Stomach smooth muscle (tissue), 2 donors: Measurements from ENCODE around the gene FOXE3.
A peak's percentile ranks its signal among the peaks of the same experiment; 100 is the strongest.

Experiments used
- H3K27ac ChIP-seq: one replicate; pipeline ENCODE4 v1.7.0; 2013; ENCODE audit warnings: mild to moderate bottlenecking, low read length, inconsistent platforms
- H3K27me3 ChIP-seq, 2 donors: one replicate each; pipeline ENCODE4 v1.7.0; 2013; ENCODE audit warnings: low read length in 2 of 2; ENCODE audit not compliant: insufficient read depth in 2 of 2, control insufficient read depth in 1 of 2
- H3K36me3 ChIP-seq, 2 donors: one replicate each; pipeline ENCODE4 v1.7.0; 2013; ENCODE audit warnings: low read length in 2 of 2; ENCODE audit not compliant: control insufficient read depth in 2 of 2, insufficient read depth in 2 of 2
- H3K4me1 ChIP-seq: one replicate; pipeline ENCODE4 v1.7.0; 2013; ENCODE audit warnings: low read length; ENCODE audit not compliant: control insufficient read depth, insufficient read depth
- H3K4me3 ChIP-seq, 2 donors: one replicate each; pipeline ENCODE4 v1.7.0; 2013; ENCODE audit warnings: low read length in 2 of 2
- H3K9ac ChIP-seq, 2 donors: one replicate each; pipeline ENCODE4 v1.7.0; 2013; ENCODE audit warnings: low read length in 2 of 2, mild to moderate bottlenecking in 1 of 2
- H3K9me3 ChIP-seq, 2 donors: one replicate each; pipeline ENCODE4 v1.7.0; 2013; ENCODE audit warnings: low read length in 2 of 2; ENCODE audit not compliant: control insufficient read depth in 2 of 2
- donor health status: healthy.
- donor health status: Pancreatic carcinoma.

Gene FOXE3

GRCh38 chr1:47418122-47418521, 2.0 kb downstream of the FOXE3 start:
- Histone ChIP-seq H3K36me3 (no peaks in the 10 kb centered on the region), H3K27me3 (peaks cover 25 to 34% of the 10 kb centered on the region in 2 donors), H3K9ac (no peak overlapping the region), H3K4me3 (no peak overlapping the region), H3K9me3 (no peaks in the 10 kb centered on the region), H3K4me1 (no peaks in the 10 kb centered on the region), H3K27ac (no peak overlapping the region)

GRCh38 chr1:47418681-47419325, 2.7 kb downstream of the FOXE3 start:
- no peaks in the 10 kb centered on the region for H3K36me3 ChIP-seq
- H3K4me1 ChIP-seq = no peaks in the 10 kb centered on the region
- H3K9ac ChIP-seq = no peak overlapping the region
- H3K4me3 ChIP-seq = no peak overlapping the region
- no peak overlapping the region for H3K27ac ChIP-seq
- H3K9me3 ChIP-seq = no peaks in the 10 kb centered on the region
- H3K27me3 ChIP-seq = peaks cover 25 to 32% of the 10 kb centered on the region in 2 donors

- no peaks in the 10 kb centered on the region for H3K4me1 ChIP-seq
- no peak overlapping the region for H3K4me3 ChIP-seq
- H3K9me3 ChIP-seq = no peaks in the 10 kb centered on the region
- no peak overlapping the region for H3K27ac ChIP-seq
- H3K27me3 ChIP-seq = peaks cover 26 to 31% of the 10 kb centered on the region in 2 donors
- no peaks in the 10 kb centered on the region for H3K36me3 ChIP-seq
- H3K9ac ChIP-seq = no peak overlapping the region
Measured at GRCh38 chr1:47420547-47420946, 4.5 kb downstream of the FOXE3 start.

GRCh38 chr1:47423872-47424271, 7.8 kb downstream of the FOXE3 start:
- Histone ChIP-seq H3K4me1 (no peaks in the 10 kb centered on the region), H3K36me3 (no peaks in the 10 kb centered on the region), H3K27me3 (peaks cover 20 to 32% of the 10 kb centered on the region in 2 donors)

GRCh38 chr1:47424336-47424982, 8.4 kb downstream of the FOXE3 start:
- peaks cover 17 to 29% of the 10 kb centered on the region in 2 donors for H3K27me3 ChIP-seq
- no peaks in the 10 kb centered on the region for H3K9me3 ChIP-seq
- no peak overlapping the region for H3K27ac ChIP-seq
- no peak overlapping the region for H3K9ac ChIP-seq
- H3K4me3 ChIP-seq = no peak overlapping the region
- H3K4me1 ChIP-seq = no peaks in the 10 kb centered on the region
- no peaks in the 10 kb centered on the region for H3K36me3 ChIP-seq

More at GRCh38 chr1:47423872-47424271, 7.8 kb downstream of the FOXE3 start:
- Histone ChIP-seq H3K27ac (no peak overlapping the region), H3K9me3 (no peaks in the 10 kb centered on the region), H3K4me3 (no peak overlapping the region), H3K9ac (no peak overlapping the region)

- peaks cover 60 to 77% of the 10 kb centered on the region in 2 donors for H3K27me3 ChIP-seq
Measured at GRCh38 chr1:47431534-47431933, 15.4 kb downstream of the FOXE3 start.

GRCh38 chr1:47432071-47433036, 16.3 kb downstream of the FOXE3 start:
- Histone ChIP-seq H3K4me3 (peak overlapping the region; percentile 12 to 49), H3K4me1 (peaks cover 39% of the 10 kb centered on the region), H3K27ac (no peak overlapping the region), H3K9ac (no peak overlapping the region), H3K27me3 (peaks cover 66 to 77% of the 10 kb centered on the region in 2 donors), H3K9me3 (no peaks in the 10 kb centered on the region), H3K36me3 (no peaks in the 10 kb centered on the region)

More at GRCh38 chr1:47431534-47431933, 15.4 kb downstream of the FOXE3 start:
- Histone ChIP-seq H3K9ac (no peak overlapping the region), H3K9me3 (no peaks in the 10 kb centered on the region), H3K36me3 (no peaks in the 10 kb centered on the region), H3K4me1 (peaks cover 31% of the 10 kb centered on the region), H3K4me3 (no peak overlapping the region), H3K27ac (no peak overlapping the region)

- Histone ChIP-seq H3K4me1 (peaks cover 42% of the 10 kb centered on the region), H3K36me3 (no peaks in the 10 kb centered on the region), H3K27me3 (peaks cover 71 to 72% of the 10 kb centered on the region in 2 donors), H3K9me3 (no peaks in the 10 kb centered on the region), H3K9ac (no peak overlapping the region), H3K4me3 (peak overlapping the region in 1 of 2 donors; percentile 49), H3K27ac (no peak overlapping the region)
Measured at GRCh38 chr1:47433037-47433421, 16.9 kb downstream of the FOXE3 start.

GRCh38 chr1:47433477-47434050, 17.5 kb downstream of the FOXE3 start:
- Histone ChIP-seq H3K4me3 (peak overlapping the region in 1 of 2 donors; percentile 60), H3K9me3 (no peaks in the 10 kb centered on the region), H3K27ac (no peak overlapping the region), H3K27me3 (peaks cover 68 to 76% of the 10 kb centered on the region in 2 donors), H3K9ac (no peak overlapping the region), H3K4me1 (peaks cover 42% of the 10 kb centered on the region), H3K36me3 (no peaks in the 10 kb centered on the region)
